NOMO-1 (cell line): ENCODE results near the gene EXOC3L1.

ENCODE experiments used
- DNase-seq, 2 experiments: peaks; one replicate each; lab custom pipeline; 2025; ENCODE audit not compliant: unreplicated experiment in 2 of 2; lab: John Stamatoyannopoulos, UW

EXOC3L1 gene

GRCh38 chr16:67150047-67150832 is 39.7 kb downstream of the EXOC3L1 start:
- DNase-seq, result no peak

GRCh38 chr16:67149276-67150046 is 40.5 kb downstream of the EXOC3L1 start:
- no peak for DNase-seq

GRCh38 chr16:67148656-67149275 is 41.2 kb downstream of the EXOC3L1 start:
- no peak for DNase-seq

GRCh38 chr16:67148221-67148620 is 41.7 kb downstream of the EXOC3L1 start:
- DNase-seq, result no peak

GRCh38 chr16:67147437-67148140 is 42.3 kb downstream of the EXOC3L1 start:
- DNase-seq, result no peak

- no peak for DNase-seq
Observed at GRCh38 chr16:67146523-67147357, 43.2 kb downstream of the EXOC3L1 start.

- no peak for DNase-seq
Observed at GRCh38 chr16:67145746-67146145, 44.2 kb downstream of the EXOC3L1 start.

GRCh38 chr16:67144943-67145342 is 45.0 kb downstream of the EXOC3L1 start:
- DNase-seq, result no peak

- DNase-seq, result no peak
Observed at GRCh38 chr16:67142342-67142741, 47.6 kb downstream of the EXOC3L1 start.

GRCh38 chr16:67141391-67141790 is 48.5 kb downstream of the EXOC3L1 start:
- DNase-seq, result no peak

GRCh38 chr16:67137605-67138004 is 52.3 kb downstream of the EXOC3L1 start:
- DNase-seq, result no peak
